ENCODE data around the gene BMP2.

The BMP2 gene

DNA sequence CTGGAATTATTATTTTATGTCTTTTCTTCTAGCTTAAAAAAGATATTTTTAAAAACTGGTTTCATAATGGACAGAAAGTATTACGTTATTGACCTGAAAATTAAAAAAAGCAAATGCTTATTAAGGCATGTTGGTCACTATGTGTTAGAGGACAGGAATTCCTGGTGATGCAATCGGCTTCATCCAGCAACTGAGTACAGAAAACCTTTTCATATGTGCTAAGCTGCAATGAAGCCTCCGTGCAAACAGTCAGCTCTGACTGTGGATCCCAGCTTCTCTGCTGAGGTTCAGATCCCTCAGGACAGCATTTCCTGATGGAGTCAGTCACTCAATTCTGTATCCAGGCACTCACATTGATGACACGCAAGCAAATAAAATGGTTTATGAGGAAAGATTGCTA lies 22.7 kb upstream of the BMP2 start:
- DNase-seq (ENCODE audit: low spot score) = no peak
- in situ Hi-C loops (cut with MboI; ENCODE audit: low sequenced_read_pairs, unreplicated experiment) = no loop called here
- TF ChIP-seq CTCF (IDR thresholded peaks at IDR 0.05; ENCODE audit: borderline replicate concordance, control extremely low read depth, extremely low read depth, insufficient read depth, missing control alignments) = no peak

DNA sequence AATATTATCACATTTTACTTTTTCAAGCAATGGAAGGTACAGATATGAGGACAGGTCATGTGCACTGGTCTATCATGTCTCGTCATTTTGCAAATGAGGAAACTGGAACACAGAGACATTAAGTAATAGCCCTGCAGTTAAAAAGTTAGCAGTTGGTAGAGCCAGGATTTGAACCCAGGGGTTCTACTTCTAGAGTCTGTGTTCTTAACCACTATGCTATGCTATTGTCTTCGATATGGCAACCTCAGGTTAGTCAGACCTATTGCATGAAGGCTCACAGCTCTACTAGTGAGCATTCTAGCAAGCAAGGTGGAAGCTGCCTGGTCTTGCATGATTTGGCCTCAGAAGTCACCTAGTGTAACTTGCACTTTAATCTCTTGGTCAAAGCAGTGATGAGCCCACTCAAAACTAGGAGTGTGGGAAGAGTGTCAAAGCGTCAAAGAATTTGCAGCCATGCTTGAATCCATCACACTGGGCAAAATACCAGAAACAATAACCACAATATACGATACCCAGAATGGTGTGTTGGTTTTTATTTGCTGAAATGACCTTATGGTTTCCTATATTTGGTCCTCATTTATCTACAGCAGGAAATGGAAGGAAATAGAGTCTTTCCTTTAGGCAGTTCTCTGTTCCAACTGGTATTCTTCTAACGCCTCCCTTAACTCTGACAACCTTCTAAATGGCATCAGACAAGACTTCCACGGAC lies 20.4 kb upstream of the BMP2 start:
- in situ Hi-C loops (cut with MboI; ENCODE audit: low sequenced_read_pairs, unreplicated experiment) = no loop called here
- no peak for DNase-seq (ENCODE audit: low spot score)
- no peak for TF ChIP-seq CTCF (IDR thresholded peaks at IDR 0.05; ENCODE audit: borderline replicate concordance, control extremely low read depth, extremely low read depth, insufficient read depth, missing control alignments)

GRCh38 chr20:6750438-6750837 lies 17.0 kb upstream of the BMP2 start:
- in situ Hi-C loops (cut with MboI; ENCODE audit: low sequenced_read_pairs, unreplicated experiment) = no loop called here
- TF ChIP-seq CTCF (IDR thresholded peaks at IDR 0.05; ENCODE audit: borderline replicate concordance, control extremely low read depth, extremely low read depth, insufficient read depth, missing control alignments) = no peak
- no peak for DNase-seq (ENCODE audit: low spot score)

- in situ Hi-C loops (cut with MboI; ENCODE audit: low sequenced_read_pairs, unreplicated experiment) = no loop called here
- DNase-seq (ENCODE audit: low spot score) = no peak
- TF ChIP-seq CTCF (IDR thresholded peaks at IDR 0.05; ENCODE audit: borderline replicate concordance, control extremely low read depth, extremely low read depth, insufficient read depth, missing control alignments) = no peak
These were observed 10.5 kb upstream of the BMP2 start for GRCh38 chr20:6756693-6757595.

- in situ Hi-C loops (cut with MboI; ENCODE audit: low sequenced_read_pairs, unreplicated experiment) = no loop called here
- no peak for DNase-seq (ENCODE audit: low spot score)
These were observed 2.9 kb upstream of the BMP2 start for GRCh38 chr20:6764619-6765018.

More at GRCh38 chr20:6764619-6765018, 2.9 kb upstream of the BMP2 start:
- TF ChIP-seq CTCF (IDR thresholded peaks at IDR 0.05; ENCODE audit: borderline replicate concordance, control extremely low read depth, extremely low read depth, insufficient read depth, missing control alignments) = no peak

Measured in GM13976 (cell line).